Measurements from ENCODE around the gene MTCL1.

The MTCL1 gene

DNA sequence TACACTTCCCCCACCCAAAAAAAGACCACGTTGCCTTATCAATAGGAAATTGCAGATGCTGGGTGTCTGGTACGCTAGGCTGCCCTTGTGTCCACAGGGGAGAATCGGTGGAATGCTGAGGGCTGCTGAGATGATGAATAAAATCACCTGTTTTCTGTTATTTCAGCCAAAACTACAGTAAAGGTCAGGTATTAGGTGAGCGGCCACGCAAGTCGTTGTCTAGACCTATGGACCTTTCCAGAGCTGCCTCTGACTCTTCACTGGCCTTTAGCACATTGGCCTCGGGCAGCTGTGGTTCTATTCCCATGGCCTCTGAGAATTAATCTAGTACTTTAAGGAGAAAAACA is 89.6 kb downstream of the MTCL1 start:
- DNase-seq = no peak

DNA sequence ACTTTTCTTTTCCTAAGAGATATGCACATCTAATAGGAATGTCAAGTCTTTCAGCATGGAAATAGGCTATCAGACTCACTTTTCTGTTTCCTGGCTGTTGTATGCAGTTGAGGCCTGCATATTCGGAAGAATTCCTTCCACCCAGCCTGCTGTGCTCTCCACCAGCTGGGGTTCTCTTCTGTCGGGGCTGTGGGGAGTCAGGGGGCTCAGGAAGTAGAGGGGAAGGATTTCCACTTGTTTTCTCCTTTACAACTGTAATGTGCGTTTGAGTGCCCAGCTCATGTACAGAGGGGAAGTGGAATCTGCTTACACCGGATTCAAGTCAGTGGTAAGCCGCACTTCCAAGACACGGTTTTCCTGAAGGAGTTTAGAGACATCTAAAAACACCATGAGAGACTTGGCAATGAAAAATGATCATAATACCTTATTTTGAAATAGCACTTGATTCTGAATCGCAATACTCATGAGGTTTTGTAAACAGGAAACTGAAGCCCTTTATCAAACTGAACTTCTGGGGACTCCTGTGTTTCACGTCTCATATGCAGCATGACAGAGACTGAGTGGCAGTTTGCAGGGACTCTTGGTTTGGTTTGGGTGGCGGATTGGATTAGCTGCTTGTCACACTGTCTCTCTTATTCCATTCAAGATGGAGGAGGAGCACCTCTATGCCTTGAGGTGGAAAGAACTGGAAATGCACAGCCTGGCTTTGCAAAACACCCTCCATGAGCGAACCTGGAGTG is 90.4 kb downstream of the MTCL1 start:
- DNase-seq = no peak

DNA sequence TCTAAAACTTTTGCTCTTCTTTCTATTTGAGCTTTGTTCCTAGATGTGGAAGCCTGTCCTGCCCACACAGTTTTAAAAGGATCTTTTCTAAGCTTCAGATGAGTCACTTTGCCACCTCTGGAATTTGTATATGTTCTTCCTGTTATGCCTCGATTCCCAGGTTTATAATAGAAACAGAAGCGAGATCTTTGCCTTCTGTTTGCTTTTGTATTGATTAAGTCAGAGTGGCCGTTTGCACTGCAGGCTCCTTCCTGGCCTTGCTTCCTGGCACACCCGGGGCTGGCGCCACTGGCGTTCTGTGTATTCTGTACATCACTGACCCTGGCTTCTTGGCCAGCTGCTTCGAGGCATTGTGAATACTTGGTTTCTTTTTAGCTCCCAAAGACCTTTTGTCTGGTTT is 91.8 kb downstream of the MTCL1 start:
- no peak for DNase-seq

DNA sequence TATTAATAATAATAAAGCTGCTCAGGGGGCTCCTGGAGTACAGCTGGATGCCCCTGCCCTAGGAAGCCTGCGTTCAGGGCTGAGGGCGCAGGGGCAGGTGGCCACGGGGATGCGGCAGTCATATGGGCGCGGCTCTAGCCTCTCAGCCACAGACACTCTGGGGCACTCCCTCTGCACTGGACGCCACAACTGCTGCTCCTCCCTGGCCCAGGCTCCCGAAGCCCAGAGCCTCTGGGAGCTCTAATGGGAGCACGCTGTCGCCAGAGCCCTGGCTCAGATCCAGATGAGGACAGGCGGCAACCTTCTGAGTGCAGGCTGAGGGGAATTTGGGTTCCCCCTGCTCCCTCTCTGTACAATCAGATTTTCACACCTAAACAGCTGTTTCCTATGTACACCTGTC is 93.6 kb downstream of the MTCL1 start:
- DNase-seq = no peak

DNA sequence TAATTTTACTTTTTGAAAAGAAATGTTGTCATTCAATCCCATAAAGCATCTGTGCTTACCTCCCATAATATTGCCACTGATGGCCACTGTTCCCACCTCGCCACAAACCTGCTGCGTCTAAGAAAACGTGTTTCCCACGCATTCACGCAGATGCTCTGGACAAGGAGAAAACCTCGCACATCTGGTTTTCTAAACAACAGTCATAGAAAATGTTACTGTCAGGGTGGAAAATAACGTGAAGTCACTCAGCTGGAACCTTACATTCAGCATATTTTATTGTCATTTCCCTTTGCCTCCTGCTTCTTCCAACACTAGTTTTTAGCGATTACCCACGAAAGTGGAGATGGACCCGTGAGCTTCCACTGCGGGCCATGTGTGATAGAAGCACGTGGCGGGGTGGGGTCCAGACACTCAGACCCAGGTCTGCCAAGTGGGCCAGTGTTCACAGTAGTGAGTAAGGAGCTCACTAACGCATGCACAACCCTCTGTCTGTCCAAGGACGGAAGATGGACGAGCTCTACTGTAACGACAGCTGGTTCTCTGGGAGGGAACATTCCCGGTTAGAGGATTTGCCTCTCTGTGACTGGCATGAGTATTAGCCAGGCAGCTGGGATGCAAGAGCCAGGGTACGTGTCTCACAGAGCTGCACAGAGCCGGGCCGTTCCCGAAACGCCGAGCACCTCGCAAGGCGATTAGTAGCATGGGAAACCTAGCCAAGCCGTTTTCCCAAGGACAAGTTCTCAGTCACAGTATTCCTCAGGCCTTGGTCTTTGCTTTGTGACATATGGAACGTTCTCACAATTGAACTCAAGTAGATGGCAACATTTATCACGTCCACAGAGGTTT is 94.5 kb downstream of the MTCL1 start:
- DNase-seq = no peak

DNA sequence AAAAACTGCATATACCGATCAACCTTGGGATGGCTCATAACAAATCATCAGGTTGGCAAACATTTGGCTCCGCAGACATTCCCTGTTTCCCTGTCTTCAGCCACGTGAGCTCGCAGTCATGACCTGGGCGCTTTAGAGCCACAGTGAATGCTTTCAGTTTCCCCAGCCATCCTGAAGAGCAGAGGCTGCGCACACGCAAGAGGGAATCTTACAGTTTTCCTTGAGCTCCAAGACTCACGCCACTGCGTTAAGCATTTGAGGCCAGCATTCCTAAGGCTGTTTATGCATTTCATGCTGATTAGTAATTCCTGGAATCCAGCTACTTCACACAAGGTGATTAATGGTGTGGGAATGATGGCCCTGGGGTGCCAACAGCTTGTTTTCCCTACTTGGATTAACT is 95.1 kb downstream of the MTCL1 start:
- DNase-seq = no peak

DNA sequence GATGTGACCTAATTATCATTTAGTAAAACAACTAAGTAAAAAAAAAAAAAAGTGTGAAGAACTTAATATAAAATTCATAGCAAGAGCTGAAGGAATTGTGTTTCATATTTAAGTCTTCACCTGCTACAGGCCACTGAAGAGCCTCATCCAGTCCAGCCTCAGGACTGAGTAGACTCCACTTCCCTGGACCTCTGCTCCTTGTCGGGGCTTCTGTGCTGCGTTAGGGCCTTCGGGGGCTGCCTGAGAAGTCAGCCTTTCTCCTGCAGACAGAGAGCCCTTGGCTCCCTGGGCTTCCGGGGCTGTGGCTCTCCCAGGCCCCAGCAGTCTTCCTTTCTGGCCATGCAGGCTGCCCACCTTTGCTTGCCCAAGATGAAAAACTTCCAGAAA is 95.5 kb downstream of the MTCL1 start:
- no peak for DNase-seq

DNA sequence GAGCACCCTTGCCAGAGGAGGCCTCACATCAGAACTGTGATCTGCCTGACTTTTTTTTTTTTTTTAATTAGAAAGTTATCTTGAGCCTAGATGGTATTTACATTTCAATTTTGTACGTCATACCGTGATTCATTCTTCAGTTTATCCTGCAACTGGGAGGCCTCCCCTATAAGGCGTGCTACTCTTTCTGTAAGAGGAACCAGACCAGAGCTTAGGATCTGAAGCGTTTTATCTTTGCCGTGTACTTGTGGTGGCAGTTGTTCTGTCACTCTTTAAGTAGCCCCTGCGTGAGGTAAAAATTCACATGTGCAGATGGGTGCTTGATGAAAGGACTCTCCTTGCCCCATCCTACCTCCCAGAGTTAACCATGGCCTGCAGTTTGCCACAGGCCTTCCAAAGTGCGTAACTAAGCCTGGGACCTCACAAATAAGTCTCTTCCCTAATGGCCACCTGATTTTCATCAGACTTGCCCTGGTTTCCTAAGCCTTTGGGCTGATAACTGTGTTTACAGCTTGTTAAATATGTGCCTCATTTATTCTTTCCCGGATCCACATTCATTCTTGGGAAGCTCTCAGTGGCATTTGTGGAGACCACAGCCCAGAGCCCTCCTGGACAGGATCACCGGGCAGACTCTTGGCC is 96.0 kb downstream of the MTCL1 start:
- DNase-seq = no peak

DNA sequence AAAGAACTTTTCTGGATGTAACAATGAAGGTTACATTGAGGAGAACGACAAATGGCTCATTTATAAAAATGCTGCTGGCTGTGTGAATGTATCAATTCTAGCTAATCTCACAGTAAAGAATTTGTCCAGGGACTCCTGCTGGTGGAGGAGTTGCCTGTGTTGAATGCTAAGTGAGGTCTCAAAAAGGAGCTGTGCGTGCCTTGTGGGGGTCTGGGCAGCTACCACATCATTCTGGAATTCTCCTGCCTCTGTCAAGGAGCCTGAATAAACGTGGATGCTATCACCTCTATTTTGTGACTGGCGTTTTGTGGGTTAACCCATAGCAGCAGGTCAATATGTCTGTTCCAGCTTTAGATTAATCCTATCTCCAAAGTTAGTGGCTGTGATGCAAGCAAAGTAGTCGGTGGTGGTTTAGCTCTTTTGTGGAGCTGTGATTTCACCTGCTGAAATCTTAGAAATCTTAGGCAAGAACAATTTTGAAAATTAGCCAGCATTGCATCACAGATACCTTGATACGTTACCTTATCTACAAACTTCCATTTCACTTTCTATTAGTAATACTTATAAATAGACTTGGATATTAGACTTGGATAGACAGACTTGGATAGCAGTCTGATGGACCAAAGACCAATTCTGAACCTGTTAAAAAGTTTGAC is 96.8 kb downstream of the MTCL1 start:
- DNase-seq = no peak

DNA sequence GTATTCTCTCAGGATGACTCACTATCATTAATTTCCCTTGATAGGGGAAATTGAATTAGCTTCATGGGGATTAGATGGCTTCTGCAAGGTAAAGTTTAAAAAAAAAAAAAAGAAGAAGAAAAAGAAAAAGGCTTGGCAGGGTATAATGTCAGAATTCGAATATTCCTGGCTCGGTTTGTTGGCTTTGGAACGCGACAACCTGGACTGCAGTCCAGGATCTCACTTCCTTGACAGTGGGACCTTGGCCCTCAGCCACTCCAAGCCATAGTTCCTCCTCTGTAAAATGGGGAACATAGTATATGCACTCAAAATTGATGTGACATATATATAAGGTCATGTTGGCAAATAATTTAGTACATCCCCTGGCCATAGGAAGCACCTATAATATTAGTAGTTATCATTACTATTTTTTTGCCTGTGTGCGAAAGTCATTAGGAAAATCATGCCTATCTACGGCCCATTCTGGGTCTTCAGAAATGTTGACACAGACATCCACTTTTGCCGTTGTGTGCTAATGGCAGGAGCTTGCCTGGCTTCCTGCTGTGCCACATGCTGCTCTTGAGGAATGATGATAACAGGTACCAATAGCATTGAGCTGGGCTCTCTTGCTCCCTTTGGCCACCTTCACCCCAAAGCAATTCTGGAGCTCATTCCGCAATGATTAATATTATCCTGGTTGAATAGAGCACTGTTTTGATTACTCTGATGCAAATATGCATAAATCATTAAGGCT is 97.9 kb downstream of the MTCL1 start:
- no peak for DNase-seq

DNA sequence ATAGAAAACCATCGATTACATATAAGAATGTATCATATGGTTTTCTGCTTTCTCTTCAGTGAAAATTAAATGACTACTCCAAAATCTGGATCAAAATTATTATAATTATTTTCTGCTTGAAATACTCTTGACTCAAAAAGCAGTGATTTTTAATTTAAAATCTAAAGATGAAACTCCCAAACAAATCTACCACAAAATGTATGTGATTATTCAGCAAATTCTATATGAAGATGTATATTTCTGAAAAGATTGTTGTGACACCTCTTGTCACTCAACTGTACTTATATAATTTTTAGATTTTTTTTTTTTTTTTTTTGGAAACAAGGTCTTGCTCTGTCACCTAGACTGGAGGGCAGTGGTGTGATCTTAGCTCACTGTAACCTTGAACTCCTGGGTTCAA is 98.6 kb downstream of the MTCL1 start:
- DNase-seq = no peak

DNA sequence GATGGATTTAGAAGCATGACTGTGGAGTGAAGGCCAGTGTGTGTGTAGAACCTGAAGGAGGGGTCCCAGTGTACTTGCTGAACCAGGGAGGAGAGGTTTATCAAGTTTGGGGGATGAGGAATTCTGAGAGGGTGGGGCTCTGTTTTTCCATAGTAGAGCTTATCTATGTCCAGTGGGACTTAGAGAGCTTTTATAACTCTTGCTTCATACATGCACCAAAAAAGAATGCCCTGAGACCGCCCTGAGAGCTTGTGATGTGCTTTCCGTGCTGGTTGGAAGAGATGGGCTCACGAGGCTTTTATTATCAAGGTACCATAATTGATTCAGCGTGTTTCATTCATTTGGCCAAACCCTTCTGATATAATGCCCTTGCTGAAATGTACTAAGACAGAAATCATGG is 100.2 kb downstream of the MTCL1 start:
- no peak for DNase-seq

DNA sequence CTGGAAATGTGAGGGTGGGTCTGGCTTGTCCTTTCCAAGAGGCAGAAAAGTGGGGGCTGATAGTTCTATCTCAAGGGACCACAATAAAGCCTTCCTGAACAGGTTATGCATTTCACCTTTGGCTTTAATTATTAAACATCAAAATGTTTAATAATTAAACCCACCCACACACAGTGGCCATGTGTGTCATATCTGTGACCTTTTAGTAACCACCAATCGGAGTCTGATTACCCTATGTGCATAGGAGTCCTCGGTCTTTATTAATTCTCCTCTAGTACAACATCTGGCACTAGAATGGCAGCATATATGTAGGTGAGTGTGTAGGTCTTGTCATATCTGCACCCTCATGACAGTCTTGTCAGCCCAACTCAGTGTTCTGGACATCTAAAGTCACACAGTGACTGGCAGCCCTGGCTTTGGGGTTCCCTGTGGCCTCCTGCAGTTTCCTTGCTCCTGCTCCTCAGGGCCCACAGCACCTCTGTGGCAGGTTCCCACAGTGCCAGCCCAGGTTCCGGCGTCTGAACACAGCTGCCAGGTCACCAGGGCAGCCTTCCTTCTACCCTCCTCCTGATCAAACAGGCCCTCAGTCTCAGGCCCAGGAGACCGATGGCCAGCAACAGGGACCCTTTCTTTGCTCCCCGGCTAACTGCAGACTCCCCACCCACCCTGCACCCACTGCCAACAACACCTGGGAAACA is 100.9 kb downstream of the MTCL1 start:
- no peak for DNase-seq

DNA sequence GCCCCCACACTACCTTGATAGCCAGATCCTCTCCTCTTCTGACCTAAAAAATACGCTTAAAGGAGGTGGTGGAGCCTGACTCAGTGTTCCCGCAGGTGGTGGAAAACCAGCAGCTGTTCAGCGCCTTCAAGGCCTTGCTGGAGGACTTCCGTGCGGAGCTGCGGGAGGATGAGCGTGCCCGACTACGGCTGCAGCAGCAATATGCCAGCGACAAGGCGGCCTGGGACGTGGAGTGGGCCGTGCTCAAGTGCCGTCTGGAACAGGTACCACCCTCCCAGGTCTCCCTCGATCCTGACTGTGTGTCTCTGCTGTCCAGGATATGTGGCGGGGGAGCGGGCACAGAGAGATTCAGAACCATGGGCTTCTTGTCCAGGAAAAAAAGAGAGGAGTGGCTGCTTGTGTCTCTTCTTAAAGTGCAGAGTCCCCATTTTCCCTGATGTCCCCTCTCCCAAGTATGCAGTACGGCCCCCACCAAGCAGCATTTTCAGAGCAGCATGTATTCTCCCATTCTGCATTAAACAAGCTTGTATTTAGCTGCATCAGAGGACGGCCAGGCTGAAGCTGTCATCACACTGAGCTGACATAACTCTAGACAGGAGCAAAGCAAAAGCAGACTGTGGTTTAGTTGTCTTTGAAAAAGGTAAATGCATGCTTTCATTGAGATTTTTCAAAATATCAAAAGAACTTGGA is 101.6 kb downstream of the MTCL1 start:
- DNase-seq = no peak

DNA sequence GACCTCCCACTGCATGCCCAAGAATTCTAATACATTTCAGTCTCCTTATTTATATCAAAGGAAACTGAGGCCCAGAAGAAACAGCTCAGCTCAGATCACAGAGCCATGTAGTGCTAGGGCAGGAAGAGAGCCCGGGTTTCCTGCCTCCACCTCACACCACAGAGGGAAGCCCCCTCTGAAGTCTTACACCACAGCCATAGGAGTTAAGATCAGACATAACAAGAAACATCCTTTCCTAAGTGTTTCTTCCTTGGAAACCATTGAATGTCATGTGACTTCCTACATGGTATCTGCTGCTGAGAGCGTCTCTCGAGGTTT is 102.1 kb downstream of the MTCL1 start:
- no peak for DNase-seq

DNA sequence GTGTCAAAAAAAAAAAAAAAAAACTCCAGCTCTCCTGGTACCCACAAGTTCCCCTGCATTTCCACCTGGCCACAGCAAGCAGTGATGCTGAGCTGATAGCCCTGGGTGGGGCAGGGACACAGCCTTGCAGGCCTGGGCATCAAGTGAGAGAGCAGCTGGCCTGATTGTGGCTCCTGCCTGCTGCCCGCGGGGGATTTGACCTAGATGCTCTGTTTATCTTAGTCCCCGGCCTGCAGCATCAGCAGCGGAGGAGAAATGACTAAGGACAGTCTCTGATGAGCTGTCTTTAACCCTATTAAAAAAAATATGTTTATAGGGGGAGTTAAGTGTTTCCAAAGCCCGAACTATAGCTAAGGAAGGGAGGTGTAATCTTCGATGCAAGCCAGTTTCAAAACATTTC is 102.6 kb downstream of the MTCL1 start:
- no peak for DNase-seq

DNA sequence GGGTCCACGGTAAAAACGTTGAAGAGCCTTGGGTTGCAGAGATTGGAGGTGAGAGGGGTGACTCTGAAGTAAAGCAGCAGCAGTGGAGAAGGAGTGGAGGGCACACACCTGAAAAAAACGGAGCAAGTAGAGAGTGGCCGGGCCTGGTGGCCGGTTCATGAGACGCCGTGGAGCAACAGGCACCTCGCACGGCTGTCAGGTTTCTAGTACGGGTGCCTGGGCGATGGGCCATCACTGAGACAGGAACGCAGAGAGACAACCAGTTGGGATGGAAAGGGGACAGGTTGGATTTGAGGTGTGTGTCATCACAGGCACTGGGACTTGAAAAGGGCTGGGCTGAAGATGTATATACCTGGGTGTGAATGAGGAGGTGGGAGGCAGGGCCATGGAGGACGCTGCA is 104.2 kb downstream of the MTCL1 start:
- DNase-seq = no peak

DNA sequence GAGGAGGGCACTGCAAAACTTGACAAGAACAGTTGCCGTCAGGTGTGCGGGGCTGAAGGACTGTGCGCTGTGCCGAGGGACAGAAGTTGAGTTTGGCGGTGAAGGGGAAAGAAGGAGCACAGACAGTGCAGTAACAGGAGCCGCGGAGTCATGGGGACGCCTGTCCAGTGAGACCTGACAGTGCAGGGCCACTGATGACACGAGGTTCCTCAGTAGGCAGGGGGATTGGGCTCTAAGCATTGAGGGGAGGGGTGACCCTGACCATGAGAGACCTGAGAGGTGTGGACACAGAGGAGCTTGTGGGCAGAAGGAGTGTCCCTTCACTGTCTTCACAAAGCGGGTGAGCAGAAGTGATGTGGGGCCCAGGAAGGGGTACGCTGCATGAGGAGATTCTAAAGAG is 104.8 kb downstream of the MTCL1 start:
- DNase-seq = no peak

DNA sequence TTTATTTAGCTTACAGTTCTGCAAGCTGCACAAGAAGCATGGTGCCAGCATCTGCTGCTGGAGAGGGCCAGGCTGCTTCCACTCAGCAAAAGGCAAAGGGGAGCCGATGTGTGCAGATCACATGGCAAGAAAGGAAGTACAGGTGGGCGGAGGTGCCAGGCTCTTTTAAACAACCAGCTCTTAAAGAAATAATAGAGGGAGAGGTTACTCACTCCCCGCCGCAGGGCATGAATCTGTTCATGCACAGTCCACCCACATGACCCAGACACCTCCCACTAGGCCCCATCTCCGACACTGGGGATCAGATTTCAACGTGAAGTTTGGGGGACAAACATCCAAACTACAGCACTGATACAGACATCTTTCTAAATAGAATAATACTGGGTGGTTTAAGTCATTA is 105.8 kb downstream of the MTCL1 start:
- DNase-seq = no peak

DNA sequence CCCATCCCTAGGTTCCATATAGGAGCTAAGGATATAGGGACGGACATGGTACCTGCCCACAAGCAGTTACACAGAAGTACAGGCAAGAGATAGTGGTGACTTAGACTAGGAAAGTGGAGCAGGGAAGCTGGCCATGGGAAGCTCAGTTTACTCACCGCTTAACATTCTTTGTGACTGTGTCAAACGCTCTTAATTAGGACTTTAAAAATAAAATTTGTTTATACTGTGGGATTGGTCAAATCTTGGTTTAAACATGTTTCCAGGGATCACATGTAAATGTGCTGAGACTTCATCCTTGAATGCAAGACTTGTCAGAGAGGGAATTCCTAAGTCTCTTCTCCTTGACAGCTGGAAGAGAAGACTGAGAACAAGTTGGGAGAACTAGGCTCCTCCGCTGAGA is 107.3 kb downstream of the MTCL1 start:
- no peak for DNase-seq

DNA sequence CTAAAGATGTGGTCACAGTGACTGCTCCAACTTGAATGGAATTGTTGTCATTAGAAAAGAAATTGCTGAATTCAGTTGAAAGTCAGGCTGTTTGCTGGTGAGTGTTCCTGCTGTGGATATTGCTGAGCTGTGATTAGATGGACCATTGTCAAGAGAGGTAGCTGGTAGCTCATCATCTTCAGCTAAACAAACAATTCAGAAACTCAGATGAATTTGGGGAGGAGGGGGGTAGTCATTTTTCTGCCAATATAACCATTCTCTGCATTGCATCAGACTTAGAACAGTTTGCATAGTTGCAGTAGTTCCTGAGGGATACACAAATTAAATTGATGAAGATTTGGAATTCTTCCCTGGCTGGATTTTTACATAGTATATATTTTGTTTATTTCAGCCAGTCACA is 108.3 kb downstream of the MTCL1 start:
- no peak for DNase-seq

DNA sequence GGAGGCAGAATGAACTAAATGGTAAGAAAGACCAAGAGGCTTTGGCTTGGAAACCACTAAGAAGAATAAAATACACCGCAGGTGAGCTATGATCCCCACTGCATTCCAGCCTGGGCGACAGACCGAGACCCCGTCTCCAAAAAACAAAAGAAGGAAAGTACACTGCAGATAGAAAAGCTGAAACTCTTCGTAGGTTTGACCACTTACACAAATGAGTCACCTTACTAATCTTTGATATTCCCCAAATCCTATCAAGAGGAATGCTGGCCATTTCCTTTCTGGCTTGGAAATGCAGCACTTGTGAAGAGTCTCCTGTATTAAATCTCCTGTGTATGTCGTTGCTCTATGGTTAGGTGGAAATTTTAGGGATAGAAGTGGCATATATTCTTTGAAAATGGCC is 108.8 kb downstream of the MTCL1 start:
- DNase-seq = no peak

Measured in NCI-H1092 (cell line).